ENCODE results near the gene CEP85L. TPM values are rescaled to one million over a fixed set of nuclear protein-coding genes. Genes with fewer than 3 reads are reported as not detected.

Gene CEP85L
- total RNA-seq, 2 experiments from 2014 or later = 9.6 to 12.0 TPM

- intact Hi-C loops (cut with micrococcal nuclease; ENCODE audit: unreplicated experiment) = no loop called here
- H4K20me1 ChIP-seq (ENCODE audit: insufficient read depth, low read length) = no peaks in the 10 kb centered on the region
- no peaks in the 10 kb centered on the region for H3K36me3 ChIP-seq (ENCODE audit: insufficient read depth, low read length)
- no peak for TF ChIP-seq CTCF (conservative IDR thresholded peaks at IDR 0.05; ENCODE audit: low read length)
- no peak for TF ChIP-seq EZH2phosphoT487 (IDR thresholded peaks at IDR 0.05; ENCODE audit: borderline replicate concordance, low read depth, low read length)
- no peak overlapping the region for H3K4me2 ChIP-seq (ENCODE audit: low read length)
- no peak overlapping the region for H2AFZ ChIP-seq (ENCODE audit: low read length)
- H3K9me2 ChIP-seq (ENCODE audit: insufficient read depth, low read length) = peaks cover 3% of the 10 kb centered on the region; the same call in 1 of the 2 replicates
- peaks cover 3% of the 10 kb centered on the region for H3K9me3 ChIP-seq (ENCODE audit: low read length)
- no peaks in the 10 kb centered on the region for H3K79me2 ChIP-seq (ENCODE audit: insufficient read depth, low read depth, low read length)
- ChIA-PET POLR2A (interaction anchor here (1.1 kb wide), 1 partner anchor 8 kb away, joined by 3 read pairs; no protein-coding TSS in a partner anchor), CTCF (ENCODE audit: unreplicated experiment) (no interaction called here)
- BruUV-seq (replicated peaks) = no TSS peak
- H3K4me1 ChIP-seq (ENCODE audit: insufficient read depth, low read length, poor library complexity, severe bottlenecking) = no peaks in the 10 kb centered on the region
- H3K27ac ChIP-seq (ENCODE audit: low read depth, low read length, poor library complexity, severe bottlenecking) = no peak overlapping the region
- DNase-seq (ENCODE audit: low spot score) = no peak
- H3K4me3 ChIP-seq (ENCODE audit: low read depth, low read length, poor library complexity, severe bottlenecking) = no peak overlapping the region
Measured at GRCh38 chr6:118598324-118598723, 53.1 kb downstream of the CEP85L start.

- TF ChIP-seq EZH2phosphoT487 (IDR thresholded peaks at IDR 0.05; ENCODE audit: borderline replicate concordance, low read depth, low read length) (no peak), CTCF (conservative IDR thresholded peaks at IDR 0.05; ENCODE audit: low read length) (no peak)
- ChIA-PET CTCF (ENCODE audit: unreplicated experiment) (no interaction called here), POLR2A (interaction anchor here (0.6 to 1.1 kb wide), 2 partner anchors 9 to 784 kb away, joined by 3 read pairs; no protein-coding TSS in a partner anchor)
- Histone ChIP-seq H3K4me3 (ENCODE audit: low read depth, low read length, poor library complexity, severe bottlenecking) (no peak overlapping the region), H3K79me2 (ENCODE audit: insufficient read depth, low read depth, low read length) (no peaks in the 10 kb centered on the region), H4K20me1 (ENCODE audit: insufficient read depth, low read length) (no peaks in the 10 kb centered on the region), H3K9me2 (ENCODE audit: insufficient read depth, low read length) (peaks cover 3% of the 10 kb centered on the region; the same call in 1 of the 2 replicates), H3K4me2 (ENCODE audit: low read length) (no peak overlapping the region), H3K36me3 (ENCODE audit: insufficient read depth, low read length) (no peaks in the 10 kb centered on the region), H3K9me3 (ENCODE audit: low read length) (no peaks in the 10 kb centered on the region), H3K4me1 (ENCODE audit: insufficient read depth, low read length, poor library complexity, severe bottlenecking) (no peaks in the 10 kb centered on the region), H3K27ac (ENCODE audit: low read depth, low read length, poor library complexity, severe bottlenecking) (no peak overlapping the region), H2AFZ (ENCODE audit: low read length) (no peak overlapping the region)
- no TSS peak for BruUV-seq (replicated peaks)
- no peak for DNase-seq (ENCODE audit: low spot score)
- intact Hi-C loops (cut with micrococcal nuclease; ENCODE audit: unreplicated experiment) = no loop called here
Measured at GRCh38 chr6:118597636-118598035, 53.8 kb downstream of the CEP85L start.

GRCh38 chr6:118596774-118597320 is 54.5 kb downstream of the CEP85L start:
- BruUV-seq (replicated peaks) = no TSS peak
- no peaks in the 10 kb centered on the region for H3K9me3 ChIP-seq (ENCODE audit: low read length)
- no peak overlapping the region for H3K27ac ChIP-seq (ENCODE audit: low read depth, low read length, poor library complexity, severe bottlenecking)
- no peak overlapping the region for H2AFZ ChIP-seq (ENCODE audit: low read length)
- H3K4me3 ChIP-seq (ENCODE audit: low read depth, low read length, poor library complexity, severe bottlenecking) = no peak overlapping the region
- POLR2A ChIA-PET = no interaction called here
- H3K4me1 ChIP-seq (ENCODE audit: insufficient read depth, low read length, poor library complexity, severe bottlenecking) = no peaks in the 10 kb centered on the region
- CTCF ChIA-PET (ENCODE audit: unreplicated experiment) = no interaction called here
- no peaks in the 10 kb centered on the region for H4K20me1 ChIP-seq (ENCODE audit: insufficient read depth, low read length)
- H3K36me3 ChIP-seq (ENCODE audit: insufficient read depth, low read length) = no peaks in the 10 kb centered on the region
- no peaks in the 10 kb centered on the region for H3K9me2 ChIP-seq (ENCODE audit: insufficient read depth, low read length)
- intact Hi-C loops (cut with micrococcal nuclease; ENCODE audit: unreplicated experiment) = no loop called here
- TF ChIP-seq CTCF (conservative IDR thresholded peaks at IDR 0.05; ENCODE audit: low read length) (no peak), EZH2phosphoT487 (IDR thresholded peaks at IDR 0.05; ENCODE audit: borderline replicate concordance, low read depth, low read length) (no peak)
- H3K4me2 ChIP-seq (ENCODE audit: low read length) = no peak overlapping the region
- H3K79me2 ChIP-seq (ENCODE audit: insufficient read depth, low read depth, low read length) = no peaks in the 10 kb centered on the region
- DNase-seq (ENCODE audit: low spot score) = no peak

Measured in OCI-LY7 (cell line).